HCT116 (cell line): ENCODE measurements around the gene ZNF438. TPM values are rescaled to one million over a fixed set of nuclear protein-coding genes. Genes with fewer than 3 reads are reported as not detected.

Source experiments
- ATAC-seq: fragments of 200-7000 bp; cut with Tn5 transposase; 2 replicates; pipeline ENCODE4 v1.9.1; 2020; ENCODE audit warnings: mild to moderate bottlenecking, moderate library complexity
- BruUV-seq: library from RNA; stranded (reverse); fragments of 400-500 nt; replicated peaks from 2 replicates; lab custom pipeline; 2021; lab: Mats Ljungman, UMichigan
- CTCF ChIA-PET: fragments of 300-600 bp; sonication (Branson Sonifier 250); formaldehyde crosslinking; loops from one replicate; lab custom pipeline; 2021; ENCODE audit warnings: antibody characterized with exemption; lab: Charles Lee
- POLR2A ChIA-PET: fragments of 300-600, 350-600 bp; sonication (Branson Sonifier 250); formaldehyde crosslinking; loops from one replicate; lab custom pipeline; 2021; ENCODE audit warnings: antibody characterized with exemption; lab: Charles Lee
- RAD21 ChIA-PET, 2 experiments: fragments of 300-600 bp; sonication (Branson Sonifier 250); formaldehyde crosslinking; loops; one replicate each; lab custom pipeline; 2023; ENCODE audit warnings: low total read pairs in 2 of 2; ENCODE audit not compliant: uncharacterized antibody in 2 of 2, unreplicated experiment in 2 of 2, low non-redundant PET in 1 of 2; lab: Charles Lee
- DNase-seq: peaks from one replicate; pipeline ENCODE4 v3.0.0-alpha.2; 2010; ENCODE audit warnings: low read depth, low spot score
- H2AFZ ChIP-seq: fragments of 200-600 bp; shearing (Covaris generic), sonication (generic); 2 replicates; pipeline ENCODE4 v1.6.1; 2017; ENCODE audit warnings: low read depth, mixed run types, mixed read lengths, antibody characterized with exemption, low read length; ENCODE audit not compliant: poor library complexity, severe bottlenecking
- H3K27ac ChIP-seq: 2 replicates; pipeline ENCODE4 v1.5.1; 2012; ENCODE audit warnings: low read depth, low read length
- H3K27me3 ChIP-seq: fragments of 200-600 bp; sonication (generic); 2 replicates; pipeline ENCODE4 v1.6.1; 2016; ENCODE audit warnings: mixed run types, low read length, mixed read lengths; ENCODE audit not compliant: insufficient read depth
- H3K36me3 ChIP-seq, 2 experiments: fragments of 200-500 bp in 1 of 2; fragments of 200-600 bp in 1 of 2; sonication (Bioruptor generic) in 1 of 2; sonication (generic) in 1 of 2; 2 replicates each; pipeline versions ENCODE4 v1.5.1 to v1.6.1; 2014 to 2016; ENCODE audit warnings: low read length in 2 of 2, inconsistent platforms in 1 of 2, mixed read lengths in 1 of 2, mixed run types in 1 of 2; ENCODE audit not compliant: insufficient read depth in 2 of 2, control insufficient read depth in 1 of 2
- H3K4me1 ChIP-seq, 2 experiments: fragments of 200-600 bp in 1 of 2; sonication (generic) in 1 of 2; 2 replicates each; pipeline versions ENCODE4 v1.5.1 to v1.6.1; 2012 to 2017; ENCODE audit warnings: low read length in 2 of 2, inconsistent platforms in 1 of 2, mild to moderate bottlenecking in 1 of 2, mixed read lengths in 1 of 2, mixed run types in 1 of 2, moderate library complexity in 1 of 2; ENCODE audit not compliant: insufficient read depth in 2 of 2, control insufficient read depth in 1 of 2
- H3K4me2 ChIP-seq: fragments of 200-600 bp; sonication (generic); 2 replicates; pipeline ENCODE4 v1.6.1; 2017; ENCODE audit warnings: mixed run types, low read length, mixed read lengths
- H3K4me3 ChIP-seq, 2 experiments: fragments of 200-600 bp in 1 of 2; sonication (generic) in 1 of 2; replicated peaks in 1 of 2; 2 replicates each; pipeline ENCODE4 v1.5.1; 2011 to 2016; ENCODE audit warnings: low read length in 2 of 2, control low read depth in 1 of 2, low read depth in 1 of 2, mild to moderate bottlenecking in 1 of 2, mixed read lengths in 1 of 2, mixed run types in 1 of 2
- H3K79me2 ChIP-seq: fragments of 200-600 bp; sonication (generic); 2 replicates; pipeline ENCODE4 v1.6.1; 2017; ENCODE audit warnings: mild to moderate bottlenecking, mixed run types, low read length, moderate library complexity, mixed read lengths; ENCODE audit not compliant: insufficient read depth
- H3K9ac ChIP-seq: fragments of 200-600 bp; sonication (generic); 2 replicates; pipeline ENCODE4 v1.6.1; 2016; ENCODE audit warnings: low read length, mixed read lengths
- H3K9me2 ChIP-seq: fragments of 200-600 bp; sonication (generic), shearing (Covaris generic); 2 replicates; pipeline ENCODE4 v1.6.1; 2017; ENCODE audit warnings: mixed run types, mild to moderate bottlenecking, moderate library complexity; ENCODE audit not compliant: insufficient read depth
- H3K9me3 ChIP-seq, 2 experiments: fragments of 200-500 bp in 1 of 2; fragments of 200-600 bp in 1 of 2; sonication (Bioruptor generic) in 1 of 2; sonication (generic) in 1 of 2; 2 replicates each; pipeline ENCODE4 v1.6.1; 2014 to 2017; ENCODE audit warnings: low read length in 2 of 2, mixed read lengths in 2 of 2, inconsistent platforms in 1 of 2, low read depth in 1 of 2, mild to moderate bottlenecking in 1 of 2, mixed run types in 1 of 2, moderate library complexity in 1 of 2; ENCODE audit not compliant: control insufficient read depth in 1 of 2, insufficient read depth in 1 of 2
- H4K20me1 ChIP-seq: fragments of 200-600 bp; sonication (generic), shearing (Covaris generic); 2 replicates; pipeline ENCODE4 v1.6.1; 2017; ENCODE audit warnings: mixed run types, mild to moderate bottlenecking, moderate library complexity; ENCODE audit not compliant: insufficient read depth
- ATF3 ChIP-seq: IDR thresholded peaks from 2 replicates; pipeline ENCODE4 v1.6.1; 2012
- CTCF ChIP-seq, 3 experiments: fragments of 200-600 bp in 1 of 3; sonication (generic) in 1 of 3; IDR thresholded peaks in 2 of 3; conservative IDR thresholded peaks in 1 of 3; 2 replicates each; pipeline ENCODE4 v1.5.1; 2012 to 2017; ENCODE audit warnings: low read depth in 2 of 3, low read length in 2 of 3, antibody characterized with exemption in 1 of 3, borderline replicate concordance in 1 of 3, control low read depth in 1 of 3, mild to moderate bottlenecking in 1 of 3, mixed read lengths in 1 of 3, mixed run types in 1 of 3, moderate library complexity in 1 of 3; ENCODE audit not compliant: insufficient read depth in 1 of 3
- EGR1 ChIP-seq: IDR thresholded peaks from 2 replicates; pipeline ENCODE4 v1.6.1; 2012; ENCODE audit warnings: low read depth
- ELF1 ChIP-seq: IDR thresholded peaks from 2 replicates; pipeline ENCODE4 v1.6.1; 2012; ENCODE audit warnings: low read depth, borderline replicate concordance
- EZH2 ChIP-seq: fragments of 200-600 bp; sonication (generic); IDR thresholded peaks from 2 replicates; pipeline ENCODE4 v1.6.1; 2017; ENCODE audit warnings: antibody characterized with exemption, mixed run types
- EZH2phosphoT487 ChIP-seq: fragments of 200-600 bp; IDR thresholded peaks from 2 replicates; pipeline ENCODE4 v1.6.1; 2018; ENCODE audit warnings: antibody characterized with exemption, borderline replicate concordance
- JUND ChIP-seq: IDR thresholded peaks from 2 replicates; pipeline ENCODE4 v1.6.1; 2012
- MAX ChIP-seq: IDR thresholded peaks from 2 replicates; pipeline ENCODE4 v1.6.1; 2012
- POLR2A ChIP-seq: IDR thresholded peaks from 2 replicates; pipeline ENCODE4 v1.7.0; 2011; ENCODE audit warnings: borderline replicate concordance; ENCODE audit not compliant: insufficient read depth, insufficient read length; ENCODE audit errors: extremely low read depth
- POLR2AphosphoS5 ChIP-seq: IDR thresholded peaks from 2 replicates; pipeline ENCODE4 v1.6.1; 2011; ENCODE audit warnings: mild to moderate bottlenecking, low read depth, low read length, moderate library complexity
- RAD21 ChIP-seq: IDR thresholded peaks from 2 replicates; pipeline ENCODE4 v1.6.1; 2012; ENCODE audit warnings: low read depth, mild to moderate bottlenecking
- REST ChIP-seq: IDR thresholded peaks from 2 replicates; pipeline ENCODE4 v1.6.1; 2012; ENCODE audit warnings: low read depth
- SIN3A ChIP-seq: IDR thresholded peaks from 2 replicates; pipeline ENCODE4 v1.6.1; 2012; ENCODE audit warnings: low read depth
- SP1 ChIP-seq: IDR thresholded peaks from 2 replicates; pipeline ENCODE4 v1.6.1; 2012; ENCODE audit warnings: low read depth
- YY1 ChIP-seq: IDR thresholded peaks from 2 replicates; pipeline ENCODE4 v1.6.1; 2011; ENCODE audit warnings: low read length, low read depth, moderate library complexity, mild to moderate bottlenecking; ENCODE audit not compliant: insufficient replicate concordance; ENCODE audit errors: extremely low read depth
- ZFX ChIP-seq: fragments of 450-650 bp; IDR thresholded peaks from 2 replicates; pipeline ENCODE4 v1.6.1; 2017
- ZNF274 ChIP-seq: fragments of 200-500 bp; sonication (Bioruptor generic); IDR thresholded peaks from 2 replicates; pipeline ENCODE4 v1.6.1; 2014; ENCODE audit warnings: mild to moderate bottlenecking, low read depth, low read length, inconsistent platforms
- intact Hi-C: fragments of 100-400 bp; cut with micrococcal nuclease; formaldehyde crosslinking; loops from 2 replicates; pipeline ENCODE4 v1.10.0; 2022
- total RNA-seq: library from RNA; stranded (reverse); gene quantifications from one replicate; pipeline ENCODE4 v1.2.1, GENCODE V29; 2021; ENCODE audit not compliant: unreplicated experiment

Gene ZNF438
- total RNA-seq, 1 experiment from 2014 or later: 3.3 TPM

- Histone ChIP-seq H3K79me2 (no peaks in the 10 kb centered on the region), H3K9me2 (no peaks in the 10 kb centered on the region), H2AFZ (no peak overlapping the region)
- ATAC-seq: no peak
- intact Hi-C loops: no loop called here
- no peak for TF ChIP-seq SP1
- no peak for TF ChIP-seq ATF3
- no peak for TF ChIP-seq EZH2phosphoT487
- no peak for TF ChIP-seq SIN3A
- no peak for TF ChIP-seq EGR1
- TF ChIP-seq ELF1: no peak
- TF ChIP-seq CTCF (IDR thresholded peaks at IDR 0.05 in 2 of 3, conservative IDR thresholded peaks at IDR 0.05 in 1 of 3; ENCODE audit: borderline replicate concordance in 1 of 3, insufficient read depth in 1 of 3, low read depth in 2 of 3, low read length in 2 of 3): no peak
- no peak for TF ChIP-seq YY1
- no peak for TF ChIP-seq POLR2A
- TF ChIP-seq MAX: no peak
- no peak for TF ChIP-seq ZFX
- TF ChIP-seq ZNF274: no peak
- no peak for TF ChIP-seq JUND
- TF ChIP-seq EZH2: no peak
- TF ChIP-seq REST: no peak
- TF ChIP-seq RAD21: no peak
- TF ChIP-seq POLR2AphosphoS5: no peak
- TF ChIP-seq, all 23 proteins: peak for 0
- Histone ChIP-seq H3K27me3 (no peaks in the 10 kb centered on the region), H3K4me2 (no peak overlapping the region), H3K4me3 (no peak overlapping the region), H3K4me1 (no peaks in the 10 kb centered on the region), H4K20me1 (no peaks in the 10 kb centered on the region), H3K9ac (no peak overlapping the region), H3K9me3 (no peaks in the 10 kb centered on the region), H3K27ac (no peak overlapping the region), H3K36me3 (no peaks in the 10 kb centered on the region; a peak in 1 of 4 replicates)
- ChIA-PET POLR2A (no interaction called here), RAD21 (no interaction called here), CTCF (no interaction called here)
- no peak for DNase-seq
- BruUV-seq: no TSS peak
Measured at GRCh38 chr10:30855131-30855530, 176.5 kb downstream of the ZNF438 start.
